ENCODE measurements around the gene DSN1. TPM values are rescaled to one million over a fixed set of nuclear protein-coding genes. Genes with fewer than 3 reads are reported as not detected.

DSN1 gene
- total RNA-seq, 1 donor from 2014 or later, result 14.0 TPM

- intact Hi-C loops (cut with micrococcal nuclease), result loop anchor here (1.0 kb wide), 2 partner anchors 71 to 95 kb away; a partner anchor contains a TSS
- POLR2A ChIA-PET, result interaction anchor here (0.9 kb wide), 1 partner anchor 213 kb away, joined by 7 read pairs; no protein-coding TSS in a partner anchor
- ATAC-seq (ENCODE audit: low read depth), result no peak
- Mint-ChIP-seq H3K27me3 (no peaks in the 10 kb centered on the region), H3K27ac (no peak overlapping the region), H3K36me3 (ENCODE audit: low read depth) (peaks cover 57% of the 10 kb centered on the region), H3K4me3 (no peak overlapping the region), H3K9me3 (no peaks in the 10 kb centered on the region), H3K4me1 (peaks cover 11% of the 10 kb centered on the region)
- CTCF ChIA-PET, result interaction anchor here (1.0 to 2.7 kb wide), 5 partner anchors 17 to 95 kb away, joined by 3 to 14 read pairs (median 3); a partner anchor contains a TSS
- DNase-seq, result no peak
- TF ChIP-seq CTCF (IDR thresholded peaks at IDR 0.05), result no peak
These were observed 18.3 kb upstream of the DSN1 start for GRCh38 chr20:36791862-36792261.

GRCh38 chr20:36786663-36787062, 13.1 kb upstream of the DSN1 start:
- no peak for TF ChIP-seq CTCF (IDR thresholded peaks at IDR 0.05)
- H3K4me1 Mint-ChIP-seq, result peaks cover 2% of the 10 kb centered on the region
- H3K9me3 Mint-ChIP-seq, result no peaks in the 10 kb centered on the region
- H3K27ac Mint-ChIP-seq, result no peak overlapping the region
- H3K4me3 Mint-ChIP-seq, result no peak overlapping the region
- intact Hi-C loops (cut with micrococcal nuclease), result no loop called here
- POLR2A ChIA-PET, result no interaction called here
- ATAC-seq (ENCODE audit: low read depth) (no peak), DNase-seq (no peak)
- CTCF ChIA-PET, result interaction anchor here (1.2 kb wide), 1 partner anchor 10 kb away, joined by 3 read pairs; no protein-coding TSS in a partner anchor
- no peaks in the 10 kb centered on the region for H3K27me3 Mint-ChIP-seq
- peaks cover 51% of the 10 kb centered on the region for H3K36me3 Mint-ChIP-seq (ENCODE audit: low read depth)

GRCh38 chr20:36786246-36786645, 12.7 kb upstream of the DSN1 start:
- no peaks in the 10 kb centered on the region for H3K4me1 Mint-ChIP-seq
- intact Hi-C loops (cut with micrococcal nuclease), result no loop called here
- H3K4me3 Mint-ChIP-seq, result no peak overlapping the region
- ChIA-PET CTCF (interaction anchor here (1.2 kb wide), 1 partner anchor 10 kb away, joined by 3 read pairs; no protein-coding TSS in a partner anchor), POLR2A (no interaction called here)
- H3K27ac Mint-ChIP-seq, result no peak overlapping the region
- no peak for ATAC-seq (ENCODE audit: low read depth)
- H3K9me3 Mint-ChIP-seq, result no peaks in the 10 kb centered on the region
- no peak for TF ChIP-seq CTCF (IDR thresholded peaks at IDR 0.05)
- H3K36me3 Mint-ChIP-seq (ENCODE audit: low read depth), result peaks cover 47% of the 10 kb centered on the region
- H3K27me3 Mint-ChIP-seq, result no peaks in the 10 kb centered on the region
- DNase-seq, result no peak

- no peak for DNase-seq
- Mint-ChIP-seq H3K9me3 (no peaks in the 10 kb centered on the region), H3K4me1 (no peaks in the 10 kb centered on the region), H3K4me3 (no peak overlapping the region), H3K27ac (no peak overlapping the region), H3K36me3 (ENCODE audit: low read depth) (peaks cover 45% of the 10 kb centered on the region), H3K27me3 (no peaks in the 10 kb centered on the region)
- no peak for TF ChIP-seq CTCF (IDR thresholded peaks at IDR 0.05)
- ChIA-PET POLR2A (no interaction called here), CTCF (no interaction called here)
- intact Hi-C loops (cut with micrococcal nuclease), result no loop called here
- ATAC-seq (ENCODE audit: low read depth), result no peak
These were observed 11.7 kb upstream of the DSN1 start for GRCh38 chr20:36785308-36785707.

- ChIA-PET POLR2A (no interaction called here), CTCF (no interaction called here)
These were observed 11.3 kb upstream of the DSN1 start for GRCh38 chr20:36784900-36785299.

More at GRCh38 chr20:36784900-36785299, 11.3 kb upstream of the DSN1 start:
- no peaks in the 10 kb centered on the region for H3K9me3 Mint-ChIP-seq
- H3K4me1 Mint-ChIP-seq, result no peaks in the 10 kb centered on the region
- no peak for ATAC-seq (ENCODE audit: low read depth)
- intact Hi-C loops (cut with micrococcal nuclease), result no loop called here
- no peak overlapping the region for H3K4me3 Mint-ChIP-seq
- no peak for TF ChIP-seq CTCF (IDR thresholded peaks at IDR 0.05)
- no peak for DNase-seq
- no peaks in the 10 kb centered on the region for H3K27me3 Mint-ChIP-seq
- no peak overlapping the region for H3K27ac Mint-ChIP-seq
- peaks cover 45% of the 10 kb centered on the region for H3K36me3 Mint-ChIP-seq (ENCODE audit: low read depth)

All from activated B cell treated with CpG ODN at 0.5 μM for 24 hours (primary cell).